ENCODE data around the gene PI3.

PI3 gene

GRCh38 chr20:45189067-45189609 lies 14.4 kb downstream of the PI3 start:
- no peak for DNase-seq

DNA sequence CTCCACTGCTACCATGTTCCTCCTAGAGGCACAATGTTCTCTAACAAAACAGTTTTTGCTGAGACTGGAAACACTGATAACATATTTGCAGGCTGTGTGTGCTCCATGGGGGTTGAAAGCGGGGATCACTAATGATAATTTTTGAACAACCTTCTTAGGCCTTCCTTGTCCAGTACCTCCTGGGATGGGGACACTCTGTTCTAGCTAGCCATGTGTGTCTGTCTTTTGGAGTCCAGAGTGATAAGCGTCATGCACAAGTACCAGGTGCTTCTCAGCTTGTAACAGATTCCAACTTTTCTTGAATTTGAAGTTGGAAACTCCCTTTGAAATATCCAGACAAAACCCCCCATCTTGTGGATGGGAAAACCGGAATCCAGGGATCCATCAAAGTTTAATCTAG lies 15.2 kb downstream of the PI3 start:
- DNase-seq: no peak

DNA sequence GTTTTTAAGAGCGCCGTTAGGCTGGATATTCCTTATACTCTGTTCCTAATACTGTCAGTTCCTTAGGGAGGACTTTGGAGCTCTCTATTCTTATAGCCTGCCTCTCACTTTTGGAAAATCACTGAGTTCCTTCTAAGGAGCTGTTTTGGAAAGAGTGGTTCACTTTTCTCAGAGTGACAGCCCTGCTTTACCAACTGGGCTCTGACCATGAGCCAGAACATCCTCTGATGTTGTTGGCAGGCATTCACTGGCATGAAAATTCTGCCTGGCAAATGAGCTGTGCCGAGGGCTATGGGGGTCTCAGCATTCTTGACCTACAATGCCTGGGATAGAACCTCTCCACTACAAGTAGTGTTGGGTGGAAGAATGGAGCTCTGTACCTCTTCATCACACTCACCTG lies 17.2 kb downstream of the PI3 start:
- no peak for DNase-seq

- no peak for DNase-seq
These were observed 18.6 kb downstream of the PI3 start for GRCh38 chr20:45193331-45193730.

GRCh38 chr20:45206725-45207124 lies 32.0 kb downstream of the PI3 start, which contains the start of gene SEMG1:
Gene SEMG1 (plus strand): TSS chr20:45207033. CDS start chr20:45207054, 21 bp downstream.
- DNase-seq: no peak

GRCh38 chr20:45209924-45210323 lies 35.2 kb downstream of the PI3 start:
- no peak for DNase-seq

- no peak for DNase-seq
These were observed 37.1 kb downstream of the PI3 start for GRCh38 chr20:45211569-45212474.

GRCh38 chr20:45212836-45213235 lies 38.1 kb downstream of the PI3 start:
- DNase-seq: no peak

GRCh38 chr20:45218124-45218523 lies 43.4 kb downstream of the PI3 start:
- DNase-seq: no peak

DNA sequence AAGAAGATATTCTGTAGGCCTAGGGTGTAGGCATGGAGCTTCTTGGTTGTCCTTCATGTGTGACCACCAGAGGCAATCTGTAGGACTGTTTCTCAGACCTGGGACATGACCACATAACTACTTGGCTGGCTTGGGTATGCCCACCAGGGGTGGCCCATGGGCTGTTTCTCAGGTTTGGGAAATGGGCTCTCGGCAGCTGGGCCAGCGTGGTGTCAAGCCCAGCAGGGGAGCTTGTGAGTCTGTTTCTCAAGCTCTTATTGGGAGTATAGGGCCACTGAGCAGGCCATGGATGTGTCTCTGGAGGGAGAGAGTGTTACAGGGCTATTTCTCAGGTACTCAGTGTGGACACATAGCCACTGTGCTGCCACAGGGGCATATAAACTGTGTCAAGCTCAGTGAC lies 43.9 kb downstream of the PI3 start:
- no peak for DNase-seq

DNA sequence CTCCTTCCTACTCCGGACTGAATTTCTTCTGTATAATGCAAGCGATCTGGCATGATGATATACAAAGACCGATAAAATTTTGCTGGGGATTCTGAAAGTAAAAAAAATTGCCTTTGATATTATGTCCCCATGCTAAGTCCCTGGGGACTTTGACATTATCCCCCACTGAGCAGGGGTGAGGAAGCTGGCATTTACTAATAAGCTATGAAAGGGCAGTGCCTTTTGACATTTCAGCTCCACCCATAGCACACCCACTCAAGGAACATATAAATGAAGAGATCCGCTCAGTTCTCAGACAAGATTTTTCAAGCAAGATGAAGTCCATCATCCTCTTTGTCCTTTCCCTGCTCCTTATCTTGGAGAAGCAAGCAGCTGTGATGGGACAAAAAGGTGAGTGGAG lies 46.4 kb downstream of the PI3 start, which contains the start of gene SEMG2:
TSS of gene SEMG2 (plus strand) at position 298 of the 400 bp plus-strand sequence. CDS start at position 315, 17 bp downstream.
- no peak for DNase-seq

GRCh38 chr20:45223136-45223535 lies 48.4 kb downstream of the PI3 start:
- no peak for DNase-seq
